Activated CD8-positive, alpha-beta memory T cell treated with anti-CD3 and anti-CD28 coated beads for 24 hours (primary cell): ENCODE data around the gene RABGAP1L.
"Not testable (repeated sequence)": the region's sequence is repeated elsewhere in the genome, so short reads cannot be mapped to it uniquely, and the experiment has no call there.

Experiments
- DNase-seq: peaks from one replicate; pipeline ENCODE4 v3.0.0-alpha.2; 2020

The RABGAP1L gene

DNA sequence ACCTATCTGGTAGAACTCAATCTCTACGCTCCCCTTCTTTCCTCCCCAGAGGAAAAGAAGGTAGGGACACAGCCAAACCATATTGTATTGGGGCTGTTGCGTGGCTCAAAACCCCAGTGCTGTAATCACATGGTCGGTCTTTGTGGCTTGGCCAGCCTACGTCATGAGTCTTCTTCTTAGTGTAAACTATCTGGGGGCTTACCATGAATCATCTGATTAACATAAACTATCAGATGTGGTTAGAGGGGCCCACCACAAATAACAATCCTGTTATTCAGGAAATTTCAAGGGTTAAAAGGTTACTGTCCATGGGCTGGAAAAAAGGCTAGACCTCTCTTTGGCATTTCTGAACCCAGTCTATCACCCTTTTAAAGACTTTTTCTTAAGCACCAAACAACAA is 238.9 kb downstream of the RABGAP1L start:
- no peak for DNase-seq

DNA sequence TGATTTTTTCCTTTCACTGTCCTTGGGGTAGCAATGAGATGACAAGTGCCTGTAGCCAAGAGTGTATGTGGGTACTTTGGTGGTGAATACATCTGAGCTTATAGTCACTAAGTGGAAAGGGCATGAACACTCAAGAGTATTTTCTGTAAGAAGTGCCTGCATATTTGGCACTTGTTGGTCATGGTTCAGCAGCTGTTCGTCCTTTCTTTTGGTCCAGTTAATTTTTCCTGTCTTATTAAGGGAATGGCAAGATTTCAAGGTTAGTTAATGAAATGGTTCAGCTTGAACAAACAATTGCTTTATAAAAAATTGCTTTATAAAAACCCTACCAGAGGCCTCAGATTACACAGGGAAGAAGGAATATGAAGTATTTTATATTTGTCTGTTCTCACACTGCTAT is 239.9 kb downstream of the RABGAP1L start:
- DNase-seq = no peak

DNA sequence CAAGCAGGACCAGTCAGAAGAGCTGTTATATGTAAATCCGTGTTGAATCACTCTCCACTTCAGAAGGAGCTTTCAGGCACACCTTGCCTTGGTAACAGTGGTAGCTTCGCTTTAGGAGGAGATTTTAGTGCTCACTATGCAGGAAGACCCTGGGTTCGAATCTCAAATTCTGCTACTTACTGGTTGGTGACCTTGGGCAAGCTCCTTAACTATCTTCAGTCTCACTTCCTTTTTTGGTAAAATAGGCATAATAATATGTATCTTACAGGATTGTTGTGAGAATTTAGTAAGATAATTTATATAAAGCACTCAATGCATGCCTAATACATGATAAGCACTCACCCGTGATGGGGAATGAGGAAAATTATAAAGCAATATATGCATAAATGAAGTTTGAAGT is 241.8 kb downstream of the RABGAP1L start:
- DNase-seq = no peak

DNA sequence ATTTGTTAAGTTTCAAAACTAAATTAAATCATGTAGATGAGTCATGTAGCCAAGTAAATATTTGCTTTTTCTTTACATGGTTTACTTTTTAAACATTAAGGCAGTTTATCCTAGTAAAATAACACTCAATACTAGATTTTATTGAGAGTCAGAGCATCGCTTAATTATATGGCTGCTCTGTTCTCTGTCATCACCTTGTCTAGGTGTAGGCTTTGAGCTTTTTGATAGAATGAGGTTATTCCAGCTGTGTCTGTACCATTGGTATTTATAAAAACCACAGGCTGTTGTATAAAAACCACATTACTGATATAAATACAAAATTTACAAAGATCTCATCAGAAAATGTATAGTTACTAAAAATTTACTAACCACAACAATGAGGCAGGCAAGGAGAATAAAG is 245.9 kb downstream of the RABGAP1L start:
- DNase-seq = no peak

DNA sequence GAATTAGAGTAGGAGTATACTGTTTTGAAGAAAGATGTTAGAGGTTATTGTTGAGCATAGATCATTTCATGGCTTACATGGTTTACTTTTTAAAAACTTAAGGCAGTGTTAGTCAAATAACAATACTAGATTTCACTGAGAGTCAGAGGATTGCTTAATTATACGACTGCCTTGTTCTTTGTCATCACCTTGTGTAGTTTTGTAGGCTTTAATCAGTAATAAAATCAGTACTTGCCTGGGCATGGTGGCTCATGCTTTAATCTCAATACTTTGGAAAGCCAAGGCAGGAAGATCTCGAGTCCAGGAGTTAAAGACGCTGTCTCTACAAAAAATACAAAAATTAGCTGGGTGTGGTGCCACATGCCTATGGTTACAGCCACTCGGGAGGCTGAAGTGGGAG is 247.1 kb downstream of the RABGAP1L start:
- DNase-seq = no peak

DNA sequence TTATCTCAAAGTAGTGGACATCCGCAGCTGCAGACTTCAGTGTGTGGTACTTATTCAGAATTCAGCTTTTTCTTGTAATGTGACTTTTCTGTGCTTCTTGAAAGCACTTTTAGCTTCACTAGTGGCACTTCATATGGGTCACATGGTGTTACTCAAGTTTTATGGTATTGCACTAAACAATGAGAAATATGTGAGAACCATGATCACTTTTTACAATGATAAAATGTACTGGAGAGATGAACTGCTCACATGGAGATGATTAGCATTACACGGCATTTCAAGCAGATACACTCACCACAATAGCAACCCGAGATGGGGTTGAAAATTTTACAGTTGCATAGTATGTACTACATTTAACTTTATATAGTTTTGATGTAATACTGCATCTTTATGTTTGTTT is 248.3 kb downstream of the RABGAP1L start:
- DNase-seq = no peak

DNA sequence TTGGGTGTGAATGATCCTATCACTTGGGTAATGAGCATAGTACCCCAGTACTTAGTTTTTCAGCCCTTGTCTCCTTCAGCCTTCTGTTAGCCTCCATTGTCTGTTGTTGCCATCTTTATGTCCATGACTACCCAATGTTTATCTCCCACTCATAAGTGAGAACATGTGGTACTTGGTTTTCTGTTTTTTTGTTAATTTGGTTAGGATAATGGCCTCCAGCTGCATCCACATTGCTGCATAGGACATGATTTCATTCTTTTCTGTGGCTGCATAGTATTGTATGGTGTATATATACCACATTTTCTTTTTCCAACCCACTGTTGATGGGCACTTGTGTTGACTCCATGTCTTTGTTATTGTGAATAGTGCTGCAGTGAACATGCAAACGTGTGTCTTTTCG is 248.8 kb downstream of the RABGAP1L start:
- no peak for DNase-seq

DNA sequence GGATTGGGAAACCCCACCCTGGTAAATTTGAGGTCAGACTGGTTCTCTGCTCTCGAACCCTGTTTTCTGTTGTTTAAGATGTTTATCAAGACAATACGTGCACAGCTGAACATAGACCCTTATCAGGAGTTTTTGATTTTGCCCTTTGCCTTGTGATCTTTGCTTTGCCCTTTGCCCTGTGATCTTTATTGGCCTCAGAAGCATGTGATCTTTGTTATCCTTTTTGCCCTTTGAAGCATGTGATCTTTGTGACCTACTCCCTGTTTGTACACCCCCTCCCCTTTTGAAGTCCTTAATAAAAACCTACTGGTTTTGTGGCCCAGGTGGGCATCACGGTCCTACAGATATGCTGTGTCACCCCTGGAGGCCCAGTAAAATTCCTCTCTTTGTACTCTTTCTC is 250.5 kb downstream of the RABGAP1L start:
- DNase-seq = not testable (repeated sequence)

DNA sequence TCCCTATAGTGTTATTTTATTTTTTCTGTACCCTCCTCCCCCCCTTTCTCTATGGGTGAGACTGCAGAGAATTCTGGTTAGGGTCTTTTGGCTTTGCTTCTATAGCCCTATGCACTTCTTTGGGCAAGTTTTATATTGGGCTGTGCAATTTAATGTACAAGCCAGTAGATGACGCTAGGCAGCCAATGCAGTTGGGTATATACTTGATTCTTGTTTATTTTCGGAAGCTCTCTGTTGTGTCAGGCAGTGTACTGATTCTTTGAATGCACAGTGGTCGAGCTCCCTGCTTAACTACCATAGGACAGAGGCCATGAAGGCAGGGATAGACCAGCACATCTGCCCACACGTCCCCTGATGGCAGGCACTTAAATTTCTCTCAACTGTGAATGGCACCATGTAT is 254.3 kb downstream of the RABGAP1L start:
- no peak for DNase-seq

DNA sequence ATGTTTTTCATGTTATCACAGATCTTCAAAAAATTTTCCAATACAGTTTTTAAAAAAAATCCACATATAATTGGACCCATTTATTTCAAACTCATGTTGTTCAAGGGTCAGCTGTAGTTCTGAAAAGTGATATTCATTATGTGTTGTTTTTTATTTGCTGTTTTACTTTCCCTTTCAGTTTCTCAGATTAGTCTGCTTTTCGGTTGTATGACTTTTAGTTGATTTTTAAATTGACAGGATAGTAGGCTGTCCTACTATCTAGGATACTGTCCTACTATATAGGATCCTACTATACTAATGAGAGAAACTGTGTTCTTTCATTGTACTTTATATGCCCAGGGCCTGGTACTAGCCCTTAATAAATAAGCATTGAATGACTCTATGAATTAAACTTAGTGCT is 254.9 kb downstream of the RABGAP1L start:
- DNase-seq = no peak

DNA sequence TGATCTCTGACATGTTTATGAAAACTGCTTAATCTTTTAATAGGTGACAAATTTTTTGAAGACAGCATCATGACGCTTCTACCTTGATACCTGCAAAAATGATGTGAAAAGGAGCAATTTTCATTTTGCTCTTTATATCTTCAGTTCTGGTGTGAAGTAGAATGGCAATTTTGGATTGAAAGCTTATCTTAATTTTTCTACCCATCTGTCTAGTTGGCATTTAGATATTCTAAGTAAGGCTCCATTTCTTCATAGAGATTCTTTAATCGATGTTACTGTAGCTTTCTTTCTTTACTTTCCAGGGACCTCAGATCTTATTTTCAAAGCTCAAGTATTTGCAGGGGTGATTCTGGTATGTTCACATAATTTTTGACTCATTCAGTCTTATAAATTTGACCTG is 256.2 kb downstream of the RABGAP1L start:
- DNase-seq = no peak

DNA sequence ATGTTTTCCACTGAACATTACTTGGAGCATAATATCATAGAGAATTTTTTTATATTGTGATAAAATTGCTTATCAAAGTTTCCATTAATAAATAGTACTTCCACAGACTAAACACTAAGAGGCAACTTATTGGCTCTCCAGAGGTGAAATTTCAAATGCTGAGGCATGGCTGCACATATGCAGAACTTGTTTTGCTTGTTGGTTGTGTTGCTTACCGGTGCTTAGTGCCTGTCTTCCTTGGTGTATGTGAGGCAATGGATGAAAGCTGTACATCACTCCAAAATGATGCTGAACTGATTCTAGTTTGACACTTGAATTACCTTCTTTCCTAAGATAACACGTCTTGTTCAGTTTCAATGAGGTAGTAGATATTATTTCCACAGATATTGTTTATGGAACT is 258.6 kb downstream of the RABGAP1L start:
- no peak for DNase-seq

DNA sequence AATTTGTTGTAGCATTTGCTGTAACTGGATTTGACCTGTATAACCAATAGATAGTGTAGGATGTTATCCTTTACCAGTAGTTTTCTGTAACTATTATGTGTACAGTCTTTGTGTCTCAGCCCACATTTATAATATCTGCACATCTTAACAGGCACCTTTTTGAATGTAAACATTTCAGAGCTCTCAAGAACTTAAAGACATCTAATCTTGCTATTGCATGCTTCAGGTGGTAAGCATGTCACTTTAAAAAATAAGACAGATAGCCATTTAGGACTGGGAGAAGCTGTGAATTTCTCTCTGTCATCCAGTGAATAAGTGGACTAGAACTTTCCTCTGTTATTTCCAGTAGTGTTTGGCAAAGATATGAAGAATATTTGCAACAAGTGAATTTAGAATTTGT is 265.8 kb downstream of the RABGAP1L start:
- DNase-seq = no peak

DNA sequence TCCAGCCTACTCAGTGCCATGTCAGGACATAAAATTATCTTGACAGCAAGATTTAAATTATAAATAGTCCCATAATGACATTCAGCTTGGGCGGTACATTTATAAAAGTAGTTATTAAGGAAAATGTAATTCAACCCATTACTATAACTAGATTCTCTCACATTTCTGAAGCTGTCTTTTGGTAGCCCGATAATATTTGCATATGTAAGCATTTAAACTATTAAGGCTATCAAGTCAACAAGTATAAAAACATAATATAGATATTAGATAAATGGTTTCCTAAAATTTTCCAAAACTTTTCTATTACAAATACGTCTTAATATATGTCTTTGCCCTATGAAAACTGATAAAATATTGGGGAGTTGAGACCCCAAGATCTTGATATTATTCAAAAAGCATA is 266.8 kb downstream of the RABGAP1L start:
- DNase-seq = no peak

DNA sequence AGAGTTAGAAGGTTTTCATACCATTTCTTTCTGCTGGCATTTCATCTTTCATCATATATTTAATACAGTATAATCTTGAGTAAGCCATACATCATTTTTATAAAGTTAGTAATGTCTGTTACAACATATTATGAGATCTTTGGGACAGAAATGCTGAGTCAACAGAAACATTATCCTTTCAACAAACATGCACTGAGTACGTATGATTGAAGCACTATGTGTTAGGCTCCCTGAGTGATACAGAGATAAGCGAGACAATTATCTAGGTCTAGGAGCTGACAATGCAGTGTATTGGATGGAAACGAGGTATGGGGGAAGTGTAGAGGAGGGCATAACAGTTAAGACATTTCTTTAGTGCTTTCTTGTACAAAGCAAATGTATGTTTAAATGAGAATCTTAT is 268.7 kb downstream of the RABGAP1L start:
- DNase-seq = no peak

DNA sequence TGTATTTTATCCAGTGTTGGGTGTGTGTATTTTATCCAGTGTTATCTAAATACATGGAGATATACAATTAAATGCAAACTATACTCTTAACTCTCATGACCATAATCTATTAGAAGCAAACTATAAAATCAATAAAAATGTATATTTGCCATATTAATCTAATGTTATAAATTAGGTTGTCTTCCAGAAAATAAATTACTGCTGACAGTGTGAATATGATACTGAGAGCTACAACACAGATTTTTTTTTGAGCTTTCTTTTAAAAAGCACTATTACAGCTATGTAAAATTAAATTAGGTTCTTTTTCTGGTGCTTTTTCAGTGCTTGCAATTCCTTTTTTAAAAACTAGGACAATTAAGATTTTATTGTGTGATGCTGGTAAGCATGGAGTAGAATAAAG is 269.4 kb downstream of the RABGAP1L start:
- DNase-seq = no peak

DNA sequence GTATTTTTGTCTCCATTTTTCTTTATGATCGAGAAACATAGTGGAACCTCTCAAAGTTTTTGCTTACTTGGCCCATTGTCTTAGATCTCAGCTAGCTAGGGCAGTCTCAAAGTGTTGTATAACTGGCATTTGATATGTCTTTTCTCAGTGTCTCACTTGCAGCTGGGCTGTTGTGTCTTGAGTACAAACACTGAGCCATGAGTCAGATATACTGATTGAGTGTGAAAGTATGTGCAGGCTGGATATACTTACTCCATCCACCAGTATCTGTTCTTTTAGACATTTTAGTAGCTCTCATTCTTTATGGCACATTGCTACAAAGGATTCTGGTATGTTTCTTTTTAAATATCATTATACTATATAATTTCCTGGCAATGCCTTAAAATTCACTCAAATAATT is 274.1 kb downstream of the RABGAP1L start:
- no peak for DNase-seq

DNA sequence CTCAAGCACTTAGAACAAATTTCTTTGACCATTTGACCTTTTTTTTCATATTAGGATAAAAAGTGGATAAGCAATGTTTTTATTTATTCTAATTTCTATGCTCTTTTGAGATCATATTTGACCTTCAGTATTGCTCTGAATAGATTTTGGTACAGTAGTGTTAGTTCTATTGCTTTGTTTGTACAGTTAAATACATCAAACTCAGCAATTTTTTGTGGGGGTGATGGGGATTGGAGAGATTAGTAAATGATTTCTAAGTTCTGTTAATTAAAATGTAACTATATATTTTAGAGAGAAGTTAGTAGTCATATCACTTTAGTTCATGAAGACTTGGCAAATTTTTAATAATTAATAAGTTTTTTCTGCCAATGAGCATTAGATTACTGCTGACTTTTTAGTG is 286.0 kb downstream of the RABGAP1L start:
- DNase-seq = no peak

DNA sequence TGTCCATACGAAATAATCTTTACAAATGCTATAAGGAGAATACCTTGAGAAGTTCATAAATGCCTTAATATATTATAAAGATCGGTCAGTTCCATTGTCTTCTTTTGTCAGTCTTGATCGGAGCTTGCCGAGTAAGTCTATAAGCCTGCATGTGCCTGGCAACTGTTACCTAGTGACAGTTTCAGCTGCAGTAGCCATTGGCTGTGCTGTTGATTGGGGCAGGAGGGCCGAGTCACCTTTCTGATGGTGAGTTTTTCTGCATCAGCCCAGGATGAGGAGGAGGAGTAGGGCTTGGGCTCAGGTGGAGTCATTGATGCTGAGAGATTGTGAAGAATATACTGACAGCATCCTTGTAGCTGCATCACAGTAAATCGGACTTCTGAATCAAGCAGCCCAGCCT is 286.5 kb downstream of the RABGAP1L start:
- DNase-seq = no peak

DNA sequence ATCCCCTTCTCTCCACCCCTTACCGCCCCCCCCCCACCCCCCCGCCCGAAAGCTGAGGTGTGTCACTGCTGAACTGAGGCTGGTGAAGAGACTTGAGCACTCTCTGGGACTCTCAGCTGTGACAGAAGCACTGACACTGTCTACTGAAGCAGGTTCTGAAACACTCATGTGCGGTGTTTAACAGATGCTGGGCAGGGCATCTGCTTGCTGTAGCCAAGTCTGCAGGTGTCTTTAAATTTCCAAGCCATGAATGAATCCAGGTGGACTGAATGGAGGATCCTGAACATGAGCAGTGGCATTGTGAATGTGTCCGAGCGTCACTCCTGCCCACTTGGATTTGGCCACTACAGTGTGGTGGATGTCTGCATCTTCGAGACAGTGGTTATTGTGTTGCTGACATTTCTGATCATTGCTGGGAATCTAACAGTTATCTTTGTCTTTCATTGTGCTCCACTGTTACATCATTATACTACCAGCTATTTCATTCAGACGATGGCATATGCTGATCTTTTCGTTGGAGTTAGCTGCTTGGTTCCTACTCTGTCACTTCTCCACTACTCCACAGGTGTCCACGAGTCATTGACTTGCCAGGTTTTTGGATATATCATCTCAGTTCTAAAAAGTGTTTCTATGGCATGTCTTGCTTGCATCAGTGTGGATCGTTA is 288.7 kb downstream of the RABGAP1L start, which contains the start of gene GPR52:
Gene GPR52, plus strand, starts transcription at position 99 of the 665 bp plus-strand sequence. Its CDS starts 148 bp downstream, at position 247.
- no peak for DNase-seq

DNA sequence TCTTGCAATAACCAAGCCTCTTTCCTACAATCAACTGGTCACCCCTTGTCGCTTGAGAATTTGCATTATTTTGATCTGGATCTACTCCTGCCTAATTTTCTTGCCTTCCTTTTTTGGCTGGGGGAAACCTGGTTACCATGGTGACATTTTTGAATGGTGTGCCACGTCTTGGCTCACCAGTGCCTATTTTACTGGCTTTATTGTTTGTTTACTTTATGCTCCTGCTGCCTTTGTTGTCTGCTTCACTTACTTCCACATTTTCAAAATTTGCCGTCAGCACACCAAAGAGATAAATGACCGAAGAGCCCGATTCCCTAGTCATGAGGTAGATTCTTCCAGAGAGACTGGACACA is 289.2 kb downstream of the RABGAP1L start:
- no peak for DNase-seq

DNA sequence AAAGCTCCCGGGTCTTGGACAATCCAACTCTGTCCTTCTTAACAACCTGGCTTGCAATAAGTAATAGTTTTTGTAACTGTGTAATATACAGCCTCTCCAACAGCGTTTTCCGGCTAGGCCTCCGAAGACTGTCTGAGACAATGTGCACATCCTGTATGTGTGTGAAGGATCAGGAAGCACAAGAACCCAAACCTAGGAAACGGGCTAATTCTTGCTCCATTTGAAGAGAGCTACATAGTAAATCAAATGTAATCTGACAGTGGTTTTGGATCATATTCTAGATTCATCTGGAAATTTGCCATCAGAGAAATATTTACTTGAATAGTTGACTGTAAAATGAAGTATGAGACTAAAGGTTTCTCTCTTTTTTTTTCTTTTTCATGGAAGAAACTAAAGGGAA is 289.7 kb downstream of the RABGAP1L start:
- DNase-seq = no peak

DNA sequence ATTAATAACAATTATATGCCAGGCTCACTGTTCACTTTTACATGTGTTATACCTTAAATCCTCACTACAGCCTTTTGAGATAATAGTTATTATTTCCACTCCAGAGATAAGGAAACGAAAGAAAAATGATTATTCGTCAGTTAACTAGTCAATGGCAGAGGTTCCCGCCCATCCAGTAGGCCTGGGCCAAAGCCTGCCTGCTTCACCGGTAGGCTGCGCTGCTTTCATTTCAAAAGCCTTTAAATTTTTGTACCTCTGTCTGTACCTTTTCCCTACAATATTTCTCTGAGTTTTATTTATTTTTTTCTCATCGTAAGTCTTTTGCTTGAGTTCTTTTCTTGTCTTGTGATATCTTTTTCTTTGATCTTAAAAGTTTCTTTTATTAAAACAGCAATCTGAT is 292.1 kb downstream of the RABGAP1L start:
- DNase-seq = no peak

DNA sequence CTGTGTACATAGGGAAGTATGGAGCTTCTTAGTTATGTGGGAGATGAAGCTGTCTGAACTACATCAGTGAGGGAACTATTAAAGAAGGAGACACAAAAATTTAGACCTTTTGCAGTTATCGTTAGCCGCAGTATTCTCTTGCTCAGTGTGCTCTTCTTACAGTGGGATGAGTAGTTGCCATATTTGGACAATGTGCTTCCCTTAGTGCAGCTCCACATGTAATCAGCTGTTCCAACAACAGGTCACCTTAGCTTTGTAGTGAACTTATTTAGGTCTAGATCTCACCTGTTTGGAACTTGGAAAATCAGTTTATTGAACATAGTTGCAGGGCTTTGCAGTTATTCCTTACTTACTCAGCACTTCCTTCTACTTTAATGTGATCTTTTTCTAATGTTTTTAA is 306.5 kb downstream of the RABGAP1L start:
- DNase-seq = no peak

DNA sequence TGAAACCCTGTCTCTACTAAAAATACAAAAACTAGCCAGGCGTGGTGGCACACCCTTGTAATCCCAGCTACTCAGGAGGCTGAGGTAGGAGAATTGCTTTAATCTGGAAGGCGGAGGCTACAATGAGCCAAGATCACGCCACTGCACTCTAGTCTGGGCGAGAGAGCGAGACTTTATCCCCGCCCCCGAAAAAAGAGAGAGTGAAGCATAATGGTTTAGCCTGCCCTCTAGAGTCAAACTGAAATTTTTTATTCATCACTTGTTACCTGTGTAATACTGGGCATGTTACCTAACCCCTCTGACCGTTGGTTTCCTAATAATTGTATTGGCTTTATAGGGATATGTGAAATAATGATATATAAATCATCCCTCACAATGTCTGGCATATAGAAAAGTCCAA is 307.3 kb downstream of the RABGAP1L start:
- no peak for DNase-seq

DNA sequence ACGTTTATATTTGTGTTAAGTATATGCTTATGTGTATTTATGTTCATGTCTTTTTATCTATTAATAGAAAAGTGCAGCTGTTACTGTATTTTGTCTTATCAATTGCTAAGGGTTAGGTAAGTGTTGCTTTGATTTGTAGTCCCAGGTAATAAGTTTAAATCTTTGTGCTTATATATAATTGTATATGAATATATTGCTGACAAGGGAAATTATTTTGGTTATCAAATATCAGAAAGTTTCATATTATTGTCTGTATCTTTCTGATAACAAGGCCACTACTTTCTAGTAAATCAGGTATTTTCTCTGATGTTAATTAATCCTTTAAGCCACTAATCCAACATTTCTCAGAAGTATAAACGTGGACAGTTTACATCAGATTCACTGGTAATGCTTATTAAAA is 309.7 kb downstream of the RABGAP1L start:
- no peak for DNase-seq
